PFSK-1 (cell line): Measurements from ENCODE around the gene CCDC7.

Source experiments
- POLR2AphosphoS5 ChIP-seq: IDR thresholded peaks from 2 replicates; pipeline ENCODE4 v1.6.1; 2012; ENCODE audit warnings: low read depth, mild to moderate bottlenecking, control low read depth, low read length, moderate library complexity
- REST ChIP-seq, 2 experiments: IDR thresholded peaks; 2 replicates each; pipeline versions ENCODE4 v1.6.1 to v1.8.0; 2011 to 2012; ENCODE audit warnings: low read depth in 2 of 2, low read length in 2 of 2, control low read depth in 1 of 2, inconsistent platforms in 1 of 2, mild to moderate bottlenecking in 1 of 2, moderate library complexity in 1 of 2; ENCODE audit not compliant: insufficient read depth in 1 of 2
- SIN3A ChIP-seq: IDR thresholded peaks from 2 replicates; pipeline ENCODE4 v1.6.1; 2012; ENCODE audit warnings: mild to moderate bottlenecking, low read length, moderate library complexity, borderline replicate concordance; ENCODE audit not compliant: insufficient read depth
- TAF1 ChIP-seq: IDR thresholded peaks from 2 replicates; pipeline ENCODE4 v1.6.1; 2012; ENCODE audit warnings: low read length, control low read depth, borderline replicate concordance; ENCODE audit not compliant: insufficient read depth

GRCh38 chr10:32795598-32796183, 349.8 kb downstream of the CCDC7 start:
- TF ChIP-seq POLR2AphosphoS5 = no peak
- TF ChIP-seq SIN3A = no peak
- no peak for TF ChIP-seq REST (IDR thresholded peaks at IDR 0.05; ENCODE audit: insufficient read depth in 1 of 2, low read depth in 2 of 2, low read length in 2 of 2)
- no peak for TF ChIP-seq TAF1
